Measurements from ENCODE around the gene ATP11A.

ATP11A gene

DNA sequence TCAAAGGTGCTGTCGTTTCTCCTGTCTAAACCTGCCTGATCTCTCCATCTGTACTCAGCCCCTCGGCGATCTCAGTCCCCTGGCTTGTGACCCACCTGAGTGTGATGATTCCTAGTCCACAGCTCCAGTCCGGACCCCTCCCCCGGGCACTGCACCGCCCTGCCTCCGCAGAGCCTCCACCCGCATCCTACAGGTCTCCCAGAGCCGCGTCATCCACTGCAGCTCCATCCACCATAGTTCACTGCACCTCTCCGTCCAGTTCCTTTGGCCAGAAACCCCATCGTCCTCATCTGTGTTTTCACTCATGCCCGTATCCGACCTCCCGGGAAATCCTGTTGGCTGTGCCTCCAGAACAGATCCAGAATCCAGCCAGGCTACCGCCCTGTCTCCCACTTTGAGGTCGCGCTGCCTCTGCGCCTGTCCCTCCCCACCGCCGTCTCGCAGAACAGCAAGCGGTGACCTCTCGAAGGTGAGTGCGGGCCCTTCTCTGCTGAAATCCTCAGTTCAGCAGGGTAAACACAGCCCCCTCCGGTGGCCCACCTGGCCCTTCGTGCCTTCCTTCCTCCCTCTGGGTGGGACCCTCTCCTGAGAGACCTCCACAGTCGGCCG is 227.3 kb downstream of the ATP11A start:
- in situ Hi-C loops (cut with MboI; ENCODE audit: low sequenced_read_pairs), result no loop called here

DNA sequence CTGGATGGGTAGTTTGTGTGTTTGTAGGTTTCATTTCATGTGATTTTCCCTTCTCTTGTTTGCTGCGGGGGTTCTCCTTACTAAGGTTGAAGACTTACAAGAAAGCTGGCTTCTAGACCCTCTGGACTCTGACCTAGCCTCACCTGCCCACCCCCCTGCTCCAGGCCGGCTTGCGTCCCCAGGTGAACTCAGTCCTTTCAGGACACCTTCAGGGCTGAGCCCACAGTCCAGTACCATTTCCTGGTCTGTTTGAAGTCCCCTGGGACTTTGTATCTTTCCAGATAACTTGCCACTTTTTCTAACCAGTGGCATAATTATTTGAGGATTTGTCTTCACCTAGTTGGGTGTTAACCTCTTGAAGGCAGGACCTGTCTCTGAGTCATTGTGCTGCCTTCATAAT is 227.9 kb downstream of the ATP11A start:
- in situ Hi-C loops (cut with MboI; ENCODE audit: low sequenced_read_pairs), result no loop called here

DNA sequence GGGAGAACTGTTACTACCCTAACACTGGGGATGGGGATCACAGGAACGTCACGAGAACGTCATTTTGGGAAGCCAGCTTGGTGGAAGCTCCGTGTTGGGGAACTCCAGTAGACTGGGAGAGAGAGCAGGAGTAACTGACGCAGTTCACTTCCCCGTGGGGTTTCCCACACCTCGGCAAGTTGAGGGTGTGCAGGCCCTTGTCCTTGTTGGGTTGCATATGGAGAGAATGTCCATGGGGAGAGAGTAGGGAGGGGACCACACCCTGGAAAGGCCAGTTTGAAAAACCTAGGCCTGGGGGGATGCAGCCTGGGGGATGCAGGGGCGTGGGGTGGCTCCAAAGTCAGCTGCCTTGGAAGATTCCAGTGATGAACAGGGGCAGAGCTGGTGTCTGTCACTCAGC is 228.4 kb downstream of the ATP11A start:
- in situ Hi-C loops (cut with MboI; ENCODE audit: low sequenced_read_pairs), result no loop called here

DNA sequence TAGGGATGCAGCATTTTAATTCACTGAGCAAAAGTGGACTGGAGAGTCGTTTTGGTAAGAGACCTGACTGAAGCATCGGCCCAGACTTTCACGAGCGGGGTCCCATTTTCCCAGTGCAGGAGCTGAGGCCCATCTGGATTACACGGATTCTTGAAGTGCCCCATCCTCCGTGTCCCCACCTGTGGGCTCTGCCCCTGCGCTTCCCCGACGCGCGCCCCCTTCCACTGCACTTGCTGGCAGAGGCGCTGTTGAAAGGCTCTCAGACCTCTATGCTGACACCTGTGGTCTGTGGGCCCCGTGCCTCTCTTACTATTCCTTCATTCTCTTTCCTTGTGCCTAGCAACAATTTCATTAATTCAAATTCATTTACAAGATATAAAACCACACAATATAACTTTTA is 228.9 kb downstream of the ATP11A start:
- in situ Hi-C loops (cut with MboI; ENCODE audit: low sequenced_read_pairs), result no loop called here

DNA sequence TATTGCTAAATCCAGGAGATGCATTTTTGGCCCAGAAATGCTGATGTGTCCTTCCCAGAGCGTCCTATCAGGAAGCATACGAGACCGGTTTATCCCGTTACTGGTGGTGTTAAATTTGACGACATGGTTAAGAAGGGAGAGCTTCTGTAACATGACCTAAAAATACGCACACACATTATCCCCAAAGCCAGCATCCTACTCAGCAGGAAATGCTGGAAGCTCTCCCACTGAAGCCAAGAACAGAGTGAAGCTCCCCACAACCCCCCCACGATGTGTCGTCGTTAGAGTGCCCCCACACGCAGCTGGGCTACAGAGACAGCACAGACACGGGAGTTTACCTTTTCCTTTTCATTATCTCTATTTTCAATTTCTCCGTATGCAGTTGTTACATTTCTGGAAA is 234.1 kb downstream of the ATP11A start:
- in situ Hi-C loops (cut with MboI; ENCODE audit: low sequenced_read_pairs), result no loop called here

DNA sequence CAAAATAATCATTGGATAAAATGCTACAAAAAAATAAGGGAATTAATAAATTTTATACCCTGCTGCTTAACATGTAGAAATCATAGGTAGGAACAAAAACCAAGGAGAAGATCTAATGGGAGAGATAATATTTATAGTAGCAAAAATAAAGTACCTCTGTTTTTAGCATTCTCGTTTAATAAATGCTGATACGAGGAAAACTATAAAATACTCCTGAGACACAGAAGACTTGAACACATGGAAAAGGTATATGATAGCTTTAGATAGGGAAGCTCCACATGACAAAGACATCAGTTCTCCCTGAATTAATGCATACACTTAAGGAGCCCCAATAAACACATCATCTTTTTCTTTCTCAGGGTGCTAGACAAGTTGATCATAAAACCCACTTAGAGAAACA is 234.5 kb downstream of the ATP11A start:
- in situ Hi-C loops (cut with MboI; ENCODE audit: low sequenced_read_pairs), result no loop called here

DNA sequence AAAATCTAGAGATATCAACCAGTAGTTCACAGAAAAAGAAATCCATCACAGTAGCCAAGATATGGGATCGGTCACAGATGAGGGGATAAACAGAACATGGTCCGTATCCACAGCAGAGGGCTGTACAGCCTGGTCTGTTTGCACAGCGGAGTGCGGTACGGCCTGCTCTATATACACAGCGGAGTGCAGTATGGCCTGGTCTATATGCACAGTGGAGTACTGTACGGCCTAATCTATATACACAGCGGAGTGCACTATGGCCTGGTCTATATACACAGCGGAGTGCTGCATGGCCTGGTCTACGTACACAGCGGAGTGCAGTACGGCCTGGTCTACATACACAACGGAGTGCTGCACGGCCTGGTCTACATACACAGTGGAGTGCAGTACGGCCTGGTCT is 236.2 kb downstream of the ATP11A start:
- in situ Hi-C loops (cut with MboI; ENCODE audit: low sequenced_read_pairs), result no loop called here

DNA sequence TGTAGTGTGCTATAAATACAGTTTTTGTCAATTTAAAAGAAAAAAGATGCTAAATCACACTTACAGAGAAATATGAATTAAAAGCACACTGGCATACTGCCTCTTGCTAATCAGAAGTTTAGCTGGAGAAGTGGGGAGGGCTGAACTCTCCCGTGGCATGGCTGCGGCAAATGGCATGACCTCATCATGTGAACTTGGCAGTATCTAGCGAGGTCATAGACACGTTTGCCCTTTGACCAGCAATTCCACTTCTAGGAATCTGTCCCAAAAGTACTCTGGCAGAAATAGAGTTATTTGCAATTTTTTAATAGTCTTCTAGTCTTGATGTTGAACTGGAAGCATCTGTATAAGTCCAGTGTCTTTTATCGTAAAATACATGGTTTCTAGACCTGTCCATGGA is 237.2 kb downstream of the ATP11A start:
- in situ Hi-C loops (cut with MboI; ENCODE audit: low sequenced_read_pairs), result no loop called here

DNA sequence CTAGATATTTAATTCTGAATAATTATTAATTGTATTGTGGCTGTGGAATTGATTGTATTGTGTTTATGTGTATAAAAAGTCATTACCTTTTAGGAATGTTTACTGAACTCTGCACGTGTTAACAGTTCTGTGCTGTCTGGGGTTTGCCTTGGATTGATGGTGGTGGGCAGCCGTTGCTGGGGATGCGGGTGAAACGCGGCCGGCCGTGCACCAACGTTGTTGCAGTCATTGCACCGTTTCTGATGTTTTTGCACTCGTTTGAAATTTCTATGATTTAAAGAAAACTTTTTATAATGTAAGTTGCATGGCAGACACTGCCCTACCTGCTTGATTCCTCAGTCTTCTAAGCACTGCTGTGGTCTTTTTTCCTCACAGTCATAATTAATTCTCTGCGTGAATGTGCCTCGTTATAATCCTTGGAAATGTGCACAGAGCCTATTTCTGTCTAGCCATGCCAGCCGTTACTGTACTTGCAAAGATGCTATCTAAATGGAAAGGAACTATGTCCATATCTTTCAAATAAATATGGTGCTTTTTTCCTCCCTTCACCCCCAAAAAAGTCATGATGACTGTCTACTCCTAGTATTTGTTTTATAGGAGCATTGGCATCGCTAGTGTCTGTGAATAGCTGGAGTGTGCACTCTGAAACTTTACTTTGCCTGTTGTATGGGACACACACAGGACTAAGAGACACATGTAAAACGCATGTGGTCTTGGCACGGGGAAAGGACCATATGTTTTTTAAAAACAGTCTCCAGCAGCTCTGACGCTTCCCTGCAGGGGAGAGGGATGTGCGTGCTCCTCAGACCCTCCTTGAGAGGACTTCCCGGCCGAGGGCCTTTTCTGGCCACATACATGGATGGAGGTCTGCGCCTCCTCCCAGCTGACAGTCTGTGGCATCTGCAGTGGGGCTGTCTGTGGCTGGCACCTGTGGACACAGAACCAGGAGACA is 238.5 kb downstream of the ATP11A start:
- in situ Hi-C loops (cut with MboI; ENCODE audit: low sequenced_read_pairs), result no loop called here

DNA sequence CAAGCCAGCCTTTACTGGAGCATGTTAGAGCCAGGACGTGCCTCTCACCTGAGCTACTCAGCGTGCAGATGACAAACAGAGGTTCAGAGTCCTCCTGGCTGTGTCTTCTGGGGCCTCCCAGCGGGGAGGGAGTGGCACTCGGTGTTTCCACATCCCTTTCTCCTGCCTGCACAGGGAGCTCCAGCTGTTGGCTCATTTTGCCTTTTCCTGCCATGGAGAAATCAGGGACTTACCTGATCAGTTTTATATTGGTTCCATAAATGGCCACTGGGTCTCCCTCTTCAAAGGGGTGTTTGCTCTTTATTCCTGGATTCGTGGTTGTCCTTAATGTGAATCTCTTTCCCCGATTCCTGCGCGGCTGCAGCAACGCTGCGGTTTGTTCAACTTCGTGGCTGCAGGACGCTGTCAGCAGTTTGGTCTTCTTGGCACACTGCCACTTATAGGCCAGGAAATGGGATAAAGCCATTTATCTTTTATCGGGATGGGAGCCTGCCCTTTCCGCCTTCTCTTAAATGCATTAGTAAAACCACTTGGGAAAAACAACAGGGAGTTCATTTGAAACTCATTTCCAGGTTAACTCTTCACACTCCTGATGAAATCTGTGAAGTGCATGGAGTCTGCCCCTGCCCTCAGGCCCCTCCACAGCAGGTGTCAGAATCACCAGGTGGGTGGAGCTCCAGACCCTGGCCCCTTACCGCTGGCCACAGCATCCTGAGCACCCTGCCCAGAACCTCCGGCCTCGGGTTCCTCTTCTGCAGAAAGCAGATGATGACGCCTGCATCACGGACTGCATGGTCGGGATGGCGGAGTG is 239.3 kb downstream of the ATP11A start:
- in situ Hi-C loops (cut with MboI; ENCODE audit: low sequenced_read_pairs), result no loop called here

DNA sequence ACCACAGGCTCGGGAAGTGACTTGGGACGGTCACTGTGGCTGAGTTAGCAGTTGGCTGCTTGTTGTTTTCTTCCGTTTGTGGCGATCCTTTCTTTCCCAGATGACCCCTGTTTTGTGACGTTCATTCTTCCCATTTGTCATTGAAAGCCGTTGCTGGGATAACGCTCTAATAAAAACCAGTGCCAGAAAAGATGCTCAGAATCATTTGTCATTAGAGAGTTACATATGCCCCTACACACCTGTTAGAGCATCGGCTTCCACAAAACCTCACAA is 239.9 kb downstream of the ATP11A start:
- in situ Hi-C loops (cut with MboI; ENCODE audit: low sequenced_read_pairs), result no loop called here

DNA sequence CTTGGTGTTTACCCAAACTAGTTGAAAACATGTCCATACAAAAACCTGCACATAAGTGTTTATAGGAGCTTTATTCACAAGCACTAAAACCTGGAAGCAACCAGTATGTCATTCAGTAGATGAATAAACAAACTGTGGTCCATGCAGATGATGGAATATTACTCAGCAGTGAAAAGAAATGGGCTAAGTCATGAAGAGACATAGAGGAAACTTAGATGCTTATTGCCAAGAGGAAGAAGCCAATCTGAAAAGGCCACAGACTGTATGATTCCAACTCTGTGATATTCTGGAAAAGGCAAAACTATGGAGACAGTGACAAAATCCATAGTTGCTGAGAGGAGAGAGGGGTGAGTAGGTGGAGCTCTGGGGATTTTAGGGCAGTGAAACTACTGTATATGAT is 240.4 kb downstream of the ATP11A start:
- in situ Hi-C loops (cut with MboI; ENCODE audit: low sequenced_read_pairs), result no loop called here

DNA sequence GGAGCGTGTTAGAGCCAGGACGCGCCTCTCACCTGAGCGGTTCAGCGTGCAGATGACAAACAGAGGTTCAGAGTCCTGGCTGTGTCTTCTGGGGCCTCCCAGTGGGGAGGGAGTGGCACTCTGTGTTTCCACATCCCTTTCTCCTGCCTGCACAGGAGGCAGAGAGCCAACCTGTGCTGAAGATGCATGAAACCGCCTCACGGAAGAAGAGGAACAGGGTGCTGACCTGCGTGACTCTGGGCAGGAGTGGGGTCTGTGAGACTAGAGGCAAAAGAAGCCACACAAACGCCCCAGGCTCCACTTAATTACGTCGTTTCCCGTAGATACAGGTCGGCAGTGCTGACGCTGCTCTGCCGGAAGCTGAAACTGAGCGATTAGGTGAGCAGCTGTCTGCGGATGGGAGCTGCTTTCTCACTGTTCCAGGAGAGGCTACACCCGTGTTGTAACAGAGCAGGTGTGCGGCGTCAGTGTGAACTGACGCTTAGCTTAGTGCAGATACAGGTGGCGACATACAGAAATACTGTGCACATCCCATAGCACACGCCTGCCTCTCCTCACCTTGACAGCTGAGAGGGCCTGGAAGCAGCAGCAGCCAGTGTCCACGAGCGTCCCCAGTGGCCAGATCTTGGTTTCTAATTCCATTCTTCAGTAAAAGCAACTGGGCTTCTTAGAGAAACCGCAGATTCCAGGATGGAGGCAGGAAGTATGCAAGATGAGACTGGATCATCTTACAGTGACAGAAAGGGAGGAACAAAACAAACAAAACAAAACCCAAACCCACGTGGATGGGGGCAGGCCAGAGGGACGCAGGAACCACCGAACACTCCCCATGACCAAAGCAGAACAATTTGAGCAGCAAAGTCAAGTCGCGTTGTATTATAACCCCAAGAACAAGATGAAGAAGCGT is 241.4 kb downstream of the ATP11A start:
- in situ Hi-C loops (cut with MboI; ENCODE audit: low sequenced_read_pairs), result no loop called here

DNA sequence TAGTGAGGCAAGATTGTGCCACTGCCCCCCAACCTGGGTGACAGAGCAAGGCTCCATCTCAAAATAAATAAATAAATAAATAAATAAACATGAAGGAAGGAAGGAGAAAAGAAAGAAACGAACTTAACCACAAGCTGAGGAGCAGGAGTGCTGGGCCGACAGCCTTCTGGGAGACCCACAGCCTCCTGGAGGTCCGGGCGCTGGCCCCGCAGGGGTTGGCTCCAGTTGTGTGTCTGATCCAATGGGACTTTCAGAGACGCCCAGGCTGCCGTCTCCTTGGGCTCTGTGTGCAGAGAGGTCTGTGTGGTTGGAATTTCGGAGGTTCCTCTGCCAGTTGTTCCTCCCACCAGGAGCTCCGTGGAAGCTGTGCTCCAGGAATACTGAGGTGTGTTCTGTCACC is 243.1 kb downstream of the ATP11A start:
- in situ Hi-C loops (cut with MboI; ENCODE audit: low sequenced_read_pairs), result no loop called here

DNA sequence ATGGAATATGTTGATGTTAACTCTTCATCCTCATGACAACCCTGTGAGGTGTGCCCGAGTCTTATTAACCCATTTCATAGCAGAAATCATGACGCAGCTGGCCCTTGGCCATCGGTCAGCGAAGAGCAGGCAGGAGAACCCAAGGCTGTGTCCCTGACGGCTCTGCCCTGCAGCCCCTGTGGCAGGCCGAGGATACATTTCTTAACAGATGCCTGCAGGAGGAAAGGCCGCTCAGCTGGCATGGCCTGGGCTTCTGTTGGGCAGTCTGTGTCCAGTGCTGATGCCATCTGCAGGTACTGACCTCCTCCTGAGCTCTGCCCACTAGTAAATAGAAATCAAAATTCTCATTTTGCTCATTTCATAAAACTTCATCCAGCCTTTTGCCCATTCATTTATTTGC is 243.8 kb downstream of the ATP11A start:
- in situ Hi-C loops (cut with MboI; ENCODE audit: low sequenced_read_pairs), result no loop called here

DNA sequence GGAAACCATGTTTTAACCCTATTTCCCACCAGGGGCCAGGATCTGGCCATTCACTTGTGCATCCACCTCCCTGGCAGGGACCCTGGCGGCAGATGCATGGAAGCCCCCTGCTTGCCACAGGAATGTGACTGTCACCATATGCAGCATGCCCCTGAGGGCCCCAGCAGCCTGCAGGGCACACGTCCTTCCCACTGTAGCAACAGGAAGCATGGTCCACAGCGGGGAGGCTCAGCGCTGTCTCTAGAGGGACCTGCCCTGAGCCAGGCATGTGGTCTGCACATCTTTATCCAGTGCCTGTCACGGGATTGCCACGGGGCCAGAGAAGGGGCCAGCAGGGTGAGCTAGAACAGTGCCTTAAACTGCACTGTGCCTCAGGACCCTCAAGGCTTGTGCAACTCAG is 244.2 kb downstream of the ATP11A start:
- in situ Hi-C loops (cut with MboI; ENCODE audit: low sequenced_read_pairs), result no loop called here
